Measurements from ENCODE around the gene PRTFDC1.

The PRTFDC1 gene

GRCh38 chr10:24989867-24990266 is 37.5 kb upstream of the PRTFDC1 start:
- TF ChIP-seq, protein P1, sequence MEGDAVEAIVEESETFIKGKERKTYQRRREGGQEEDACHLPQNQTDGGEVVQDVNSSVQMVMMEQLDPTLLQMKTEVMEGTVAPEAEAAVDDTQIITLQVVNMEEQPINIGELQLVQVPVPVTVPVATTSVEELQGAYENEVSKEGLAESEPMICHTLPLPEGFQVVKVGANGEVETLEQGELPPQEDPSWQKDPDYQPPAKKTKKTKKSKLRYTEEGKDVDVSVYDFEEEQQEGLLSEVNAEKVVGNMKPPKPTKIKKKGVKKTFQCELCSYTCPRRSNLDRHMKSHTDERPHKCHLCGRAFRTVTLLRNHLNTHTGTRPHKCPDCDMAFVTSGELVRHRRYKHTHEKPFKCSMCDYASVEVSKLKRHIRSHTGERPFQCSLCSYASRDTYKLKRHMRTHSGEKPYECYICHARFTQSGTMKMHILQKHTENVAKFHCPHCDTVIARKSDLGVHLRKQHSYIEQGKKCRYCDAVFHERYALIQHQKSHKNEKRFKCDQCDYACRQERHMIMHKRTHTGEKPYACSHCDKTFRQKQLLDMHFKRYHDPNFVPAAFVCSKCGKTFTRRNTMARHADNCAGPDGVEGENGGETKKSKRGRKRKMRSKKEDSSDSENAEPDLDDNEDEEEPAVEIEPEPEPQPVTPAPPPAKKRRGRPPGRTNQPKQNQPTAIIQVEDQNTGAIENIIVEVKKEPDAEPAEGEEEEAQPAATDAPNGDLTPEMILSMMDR (IDR thresholded peaks at IDR 0.05; ENCODE audit: low read depth, low read length, missing control alignments), result no peak
- H3K4me3 ChIP-seq (ENCODE audit: low read depth, low read length), result no peak overlapping the region
- no peak for DNase-seq (ENCODE audit: low read depth)

- TF ChIP-seq, protein P1 (IDR thresholded peaks at IDR 0.05; ENCODE audit: low read depth, low read length, missing control alignments), result no peak
- H3K4me3 ChIP-seq (ENCODE audit: low read depth, low read length), result no peak overlapping the region
- no peak for DNase-seq (ENCODE audit: low read depth)
Observed at GRCh38 chr10:24988831-24989640, 36.6 kb upstream of the PRTFDC1 start.

DNA sequence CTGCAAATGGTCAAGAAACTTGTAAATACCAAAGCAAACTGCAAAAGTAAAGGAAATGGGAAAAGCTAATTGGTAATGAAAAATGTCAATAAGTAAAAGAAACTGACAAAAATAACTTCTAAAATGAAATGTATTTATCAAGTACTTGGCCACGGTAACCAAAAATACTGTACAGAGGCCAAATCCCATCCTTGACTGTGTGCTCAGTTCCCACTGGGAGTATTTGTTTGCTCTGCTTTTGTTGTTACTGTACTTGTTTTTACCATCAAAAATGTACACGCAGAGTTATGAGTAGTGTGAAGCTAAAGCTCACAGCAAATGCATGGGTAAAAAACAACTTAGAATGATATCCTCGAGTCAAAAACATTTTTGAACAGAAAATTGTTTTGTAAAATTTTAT is 32.5 kb upstream of the PRTFDC1 start:
- TF ChIP-seq, protein P1 (IDR thresholded peaks at IDR 0.05; ENCODE audit: low read depth, low read length, missing control alignments), result no peak
- no peak overlapping the region for H3K4me3 ChIP-seq (ENCODE audit: low read depth, low read length)
- DNase-seq (ENCODE audit: low read depth), result no peak

DNA sequence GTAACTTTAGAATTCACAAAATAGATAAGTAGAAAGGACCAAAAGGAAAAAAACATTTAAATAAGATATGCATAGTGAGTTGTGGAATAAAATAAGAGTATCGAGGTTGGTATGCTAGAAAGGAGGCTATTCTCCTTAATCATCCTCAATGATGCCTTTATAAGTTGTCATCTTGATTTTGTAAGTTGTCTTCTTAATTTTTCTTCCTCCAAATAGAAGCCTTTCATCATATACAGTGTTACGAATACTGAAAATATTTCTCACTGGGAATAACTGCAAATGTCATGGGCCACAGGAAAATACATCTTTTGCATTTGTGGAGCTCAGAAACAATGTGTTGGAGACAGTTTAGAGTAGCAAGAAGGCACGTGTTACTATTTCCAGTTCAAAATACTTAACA is 31.5 kb upstream of the PRTFDC1 start:
- TF ChIP-seq, protein P1 (IDR thresholded peaks at IDR 0.05; ENCODE audit: low read depth, low read length, missing control alignments), result no peak
- no peak overlapping the region for H3K4me3 ChIP-seq (ENCODE audit: low read depth, low read length)
- DNase-seq (ENCODE audit: low read depth), result no peak

- H3K4me3 ChIP-seq (ENCODE audit: low read depth, low read length), result no peak overlapping the region
- TF ChIP-seq, protein P1 (IDR thresholded peaks at IDR 0.05; ENCODE audit: low read depth, low read length, missing control alignments), result no peak
- DNase-seq (ENCODE audit: low read depth), result no peak
Observed at GRCh38 chr10:24983130-24983529, 30.7 kb upstream of the PRTFDC1 start.

DNA sequence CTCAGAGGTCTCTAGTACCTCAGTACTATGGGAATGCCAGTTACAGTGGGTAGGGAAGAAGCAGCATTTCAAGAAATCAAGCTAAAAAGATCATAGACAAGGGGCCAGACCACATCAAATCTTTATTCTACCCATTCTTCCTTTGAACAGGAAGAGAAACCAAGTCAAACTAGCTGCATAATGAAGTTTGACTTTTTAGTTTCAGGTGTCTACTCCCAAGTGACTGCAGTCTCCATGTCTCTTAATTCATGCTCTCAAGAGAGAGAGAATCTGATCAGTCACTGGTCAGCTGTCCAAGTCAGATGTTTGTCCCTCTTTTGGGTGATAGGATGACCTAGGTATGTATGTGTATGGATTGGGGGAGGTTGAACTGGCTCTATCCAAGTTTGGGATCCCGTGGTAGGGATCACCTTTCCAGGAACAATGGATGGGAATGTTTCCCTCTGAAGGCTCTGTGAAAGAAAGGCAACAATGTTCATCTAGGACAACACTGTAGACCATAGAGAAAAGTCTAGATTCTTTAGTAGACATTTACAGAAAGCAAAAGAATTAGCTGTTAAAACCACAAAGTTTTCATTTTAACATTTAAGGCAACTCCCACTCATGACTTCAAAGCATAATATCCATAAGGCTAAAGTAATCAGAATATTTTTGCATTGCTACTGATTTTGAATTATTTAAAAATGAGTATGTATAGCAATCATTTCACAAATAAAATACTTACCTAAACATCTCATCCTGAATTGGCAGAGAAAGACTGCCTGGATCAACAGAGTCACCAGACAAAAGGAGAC is 30.1 kb upstream of the PRTFDC1 start:
- H3K4me3 ChIP-seq (ENCODE audit: low read depth, low read length), result no peak overlapping the region
- TF ChIP-seq, protein P1 (IDR thresholded peaks at IDR 0.05; ENCODE audit: low read depth, low read length, missing control alignments), result no peak
- peak; percentile 12 for DNase-seq (ENCODE audit: low read depth)

Measured in GM12864 (cell line).